ENCODE results near the gene RGR. TPM values are rescaled to one million over a fixed set of nuclear protein-coding genes. Genes with fewer than 3 reads are reported as not detected.
A peak's percentile ranks its signal among the peaks of the same experiment; 100 is the strongest.

The RGR gene
- total and polyA plus RNA-seq, 7 experiments from 2014 or later, result not detected

DNA sequence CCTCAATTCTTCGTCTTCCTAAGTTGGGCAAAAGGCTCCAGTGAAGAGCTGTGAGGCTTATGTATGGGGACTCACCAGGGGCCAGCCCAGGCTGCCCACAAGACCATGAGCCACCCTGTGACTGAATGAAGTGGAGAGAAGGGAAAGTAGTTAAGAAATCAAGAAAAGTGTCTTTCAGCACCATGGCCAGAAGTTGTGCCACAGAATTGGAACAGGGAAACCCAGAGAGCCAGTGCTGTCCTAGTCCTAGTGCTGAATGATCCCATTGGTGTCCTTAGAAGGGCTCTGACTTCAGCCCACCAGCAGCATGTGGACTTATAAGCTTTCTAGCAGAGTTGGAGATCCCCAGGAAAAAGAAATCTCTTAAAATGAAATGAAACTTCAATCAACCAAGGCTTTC is 46.5 kb downstream of the RGR start:
- no peaks in the 10 kb centered on the region for H3K9me3 Mint-ChIP-seq
- CTCF ChIA-PET, result no interaction called here
- Histone ChIP-seq H3K27me3 (ENCODE audit: control insufficient read depth in 2 of 2, insufficient read depth in 2 of 2, low read length in 2 of 2) (no peaks in the 10 kb centered on the region), H3K27ac (ENCODE audit: low read depth, low read length) (no peak overlapping the region), H3K4me3 (ENCODE audit: low read length) (no peak overlapping the region), H3K4me1 (ENCODE audit: control insufficient read depth in 2 of 2, insufficient read depth in 2 of 2, low read length in 2 of 2) (no peaks in the 10 kb centered on the region), H3K9me3 (ENCODE audit: control insufficient read depth in 2 of 3, low read length in 3 of 3) (no peaks in the 10 kb centered on the region), H3K36me3 (ENCODE audit: control insufficient read depth in 2 of 3, insufficient read depth in 3 of 3, low read length in 3 of 3) (no peaks in the 10 kb centered on the region)
- no peaks in the 10 kb centered on the region for H3K36me3 Mint-ChIP-seq
- H3K27me3 Mint-ChIP-seq, result peaks cover 0 to 29% (median 0%) of the 10 kb centered on the region in 5 donors
- no peak overlapping the region for H3K4me3 Mint-ChIP-seq
- POLR2A ChIA-PET, result no interaction called here
- H3K4me1 Mint-ChIP-seq, result peaks cover 0 to 28% (median 0%) of the 10 kb centered on the region in 7 donors
- no peak for DNase-seq
- no peak overlapping the region for H3K27ac Mint-ChIP-seq
- no peak for ATAC-seq
- intact Hi-C loops (cut with micrococcal nuclease), result no loop called here

DNA sequence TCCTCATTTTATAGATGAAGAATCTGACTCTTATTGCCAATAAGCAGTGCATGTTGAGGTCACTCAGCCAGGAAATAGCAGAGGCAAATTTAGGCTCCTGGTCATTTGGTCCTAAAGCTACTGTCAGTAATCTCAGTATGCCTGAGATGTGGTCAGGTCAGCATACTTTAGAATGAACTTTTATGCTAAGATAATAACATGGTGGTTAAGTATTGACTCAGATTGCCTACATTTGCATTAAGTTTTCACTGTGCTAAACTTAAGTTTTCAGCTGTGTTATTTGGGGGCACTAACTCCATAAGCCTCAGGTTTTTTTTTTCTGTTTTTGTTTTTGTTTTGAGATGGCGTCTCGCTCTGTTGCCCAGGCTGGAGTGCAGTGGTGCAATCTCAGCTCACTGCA is 47.6 kb downstream of the RGR start:
- DNase-seq (no peak), ATAC-seq (no peak)
- H3K27ac Mint-ChIP-seq, result no peak overlapping the region
- ChIA-PET POLR2A (no interaction called here), CTCF (interaction anchor here (1.2 kb wide), 1 partner anchor 247 kb away, joined by 4 read pairs; no protein-coding TSS in a partner anchor)
- no peaks in the 10 kb centered on the region for H3K9me3 Mint-ChIP-seq
- H3K27me3 ChIP-seq (ENCODE audit: control insufficient read depth in 2 of 2, insufficient read depth in 2 of 2, low read length in 2 of 2), result no peaks in the 10 kb centered on the region
- no peaks in the 10 kb centered on the region for H3K9me3 ChIP-seq (ENCODE audit: control insufficient read depth in 2 of 3, low read length in 3 of 3)
- H3K4me3 Mint-ChIP-seq, result no peak overlapping the region
- peaks cover 0 to 28% (median 0%) of the 10 kb centered on the region in 7 donors for H3K4me1 Mint-ChIP-seq
- no peak overlapping the region for H3K4me3 ChIP-seq (ENCODE audit: low read length)
- intact Hi-C loops (cut with micrococcal nuclease), result no loop called here
- H3K4me1 ChIP-seq (ENCODE audit: control insufficient read depth in 2 of 2, insufficient read depth in 2 of 2, low read length in 2 of 2), result no peaks in the 10 kb centered on the region
- no peaks in the 10 kb centered on the region for H3K36me3 Mint-ChIP-seq
- H3K36me3 ChIP-seq (ENCODE audit: control insufficient read depth in 2 of 3, insufficient read depth in 3 of 3, low read length in 3 of 3), result peaks cover 0 to 3% (median 0%) of the 10 kb centered on the region in 3 experiments
- no peak overlapping the region for H3K27ac ChIP-seq (ENCODE audit: low read depth, low read length)
- peaks cover 0 to 30% (median 0%) of the 10 kb centered on the region in 5 donors for H3K27me3 Mint-ChIP-seq

DNA sequence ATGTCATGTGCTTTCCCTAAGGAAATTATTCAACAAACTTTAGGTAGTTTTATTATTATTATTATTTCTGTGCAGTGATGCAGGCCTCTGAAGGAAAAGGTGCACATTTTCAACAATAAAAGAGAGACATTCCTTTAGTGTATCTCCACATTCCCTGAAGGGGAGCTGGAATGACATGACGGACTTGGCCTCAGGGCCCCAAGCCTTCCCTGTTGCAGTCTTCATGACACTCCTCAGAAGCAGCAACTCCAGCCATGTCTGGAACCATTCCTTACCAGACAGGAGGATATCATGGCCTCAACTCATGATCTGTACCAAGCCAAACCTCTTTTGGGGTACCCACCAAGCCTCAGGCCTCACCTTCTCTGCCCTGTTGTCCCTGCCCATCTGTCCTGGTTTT is 48.3 kb downstream of the RGR start:
- POLR2A ChIA-PET, result no interaction called here
- CTCF ChIA-PET, result interaction anchor here (1.5 kb wide), 1 partner anchor 244 kb away, joined by 5 read pairs; no protein-coding TSS in a partner anchor

DNA sequence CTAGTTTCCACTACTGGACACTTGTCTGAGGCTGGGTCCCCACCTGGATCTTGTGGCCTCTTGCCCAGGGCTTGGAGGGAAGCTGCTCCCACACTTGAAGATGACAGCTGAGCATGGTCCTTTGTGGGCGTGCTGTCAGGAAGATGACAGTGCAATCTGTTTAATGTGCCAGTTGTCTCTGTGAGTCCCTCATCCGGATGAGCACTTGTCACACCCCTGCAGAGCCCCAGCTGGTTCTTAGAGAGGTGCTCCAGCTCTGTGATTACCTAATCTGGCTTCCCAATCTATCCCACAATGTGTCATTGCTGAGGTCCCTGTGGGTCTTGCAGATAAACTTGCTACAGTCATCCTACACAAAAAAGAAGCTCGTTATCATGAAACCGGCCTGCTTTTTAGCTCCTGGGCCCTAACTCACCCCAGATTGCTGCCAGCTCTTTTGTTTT is 48.7 kb downstream of the RGR start:
- Histone ChIP-seq H3K4me3 (ENCODE audit: low read length) (no peak overlapping the region), H3K4me1 (ENCODE audit: control insufficient read depth in 2 of 2, insufficient read depth in 2 of 2, low read length in 2 of 2) (no peaks in the 10 kb centered on the region), H3K9me3 (ENCODE audit: control insufficient read depth in 2 of 3, low read length in 3 of 3) (no peaks in the 10 kb centered on the region), H3K27me3 (ENCODE audit: control insufficient read depth in 2 of 2, insufficient read depth in 2 of 2, low read length in 2 of 2) (no peaks in the 10 kb centered on the region), H3K36me3 (ENCODE audit: control insufficient read depth in 2 of 3, insufficient read depth in 3 of 3, low read length in 3 of 3) (peaks cover 0 to 3% (median 0%) of the 10 kb centered on the region in 3 experiments), H3K27ac (ENCODE audit: low read depth, low read length) (no peak overlapping the region)
- ChIA-PET CTCF (interaction anchor here (1.5 kb wide), 1 partner anchor 243 kb away, joined by 5 read pairs; no protein-coding TSS in a partner anchor), POLR2A (no interaction called here)
- no peak for DNase-seq
- Mint-ChIP-seq H3K27ac (peak overlapping the region in 1 of 9 donors; percentile 36), H3K36me3 (no peaks in the 10 kb centered on the region), H3K4me1 (peaks cover 0 to 26% (median 0%) of the 10 kb centered on the region in 7 donors), H3K4me3 (peak overlapping the region in 1 of 10 donors; percentile 27), H3K27me3 (peaks cover 0 to 31% (median under 1%) of the 10 kb centered on the region in 5 donors), H3K9me3 (no peaks in the 10 kb centered on the region)
- ATAC-seq, result peak; percentile 22
- intact Hi-C loops (cut with micrococcal nuclease), result loop anchor here in 1 of 2 donors (2.0 kb wide), 1 partner anchor 15 kb away; no protein-coding TSS in a partner anchor

More for the DNA sequence above, 48.3 kb downstream of the RGR start:
- Mint-ChIP-seq H3K4me1 (peaks cover 0 to 28% (median 0%) of the 10 kb centered on the region in 7 donors), H3K36me3 (no peaks in the 10 kb centered on the region), H3K27me3 (peaks cover 0 to 31% (median 2%) of the 10 kb centered on the region in 5 donors), H3K4me3 (peak overlapping the region in 1 of 10 donors; percentile 27), H3K9me3 (no peaks in the 10 kb centered on the region), H3K27ac (peak overlapping the region in 1 of 9 donors; percentile 36)
- ATAC-seq (no peak), DNase-seq (no peak)
- H3K9me3 ChIP-seq (ENCODE audit: control insufficient read depth in 2 of 3, low read length in 3 of 3), result no peaks in the 10 kb centered on the region
- H3K4me3 ChIP-seq (ENCODE audit: low read length), result no peak overlapping the region
- no peaks in the 10 kb centered on the region for H3K4me1 ChIP-seq (ENCODE audit: control insufficient read depth in 2 of 2, insufficient read depth in 2 of 2, low read length in 2 of 2)
- no peak overlapping the region for H3K27ac ChIP-seq (ENCODE audit: low read depth, low read length)
- intact Hi-C loops (cut with micrococcal nuclease), result no loop called here
- peaks cover 0 to 3% (median 0%) of the 10 kb centered on the region in 3 experiments for H3K36me3 ChIP-seq (ENCODE audit: control insufficient read depth in 2 of 3, insufficient read depth in 3 of 3, low read length in 3 of 3)
- H3K27me3 ChIP-seq (ENCODE audit: control insufficient read depth in 2 of 2, insufficient read depth in 2 of 2, low read length in 2 of 2), result no peaks in the 10 kb centered on the region

DNA sequence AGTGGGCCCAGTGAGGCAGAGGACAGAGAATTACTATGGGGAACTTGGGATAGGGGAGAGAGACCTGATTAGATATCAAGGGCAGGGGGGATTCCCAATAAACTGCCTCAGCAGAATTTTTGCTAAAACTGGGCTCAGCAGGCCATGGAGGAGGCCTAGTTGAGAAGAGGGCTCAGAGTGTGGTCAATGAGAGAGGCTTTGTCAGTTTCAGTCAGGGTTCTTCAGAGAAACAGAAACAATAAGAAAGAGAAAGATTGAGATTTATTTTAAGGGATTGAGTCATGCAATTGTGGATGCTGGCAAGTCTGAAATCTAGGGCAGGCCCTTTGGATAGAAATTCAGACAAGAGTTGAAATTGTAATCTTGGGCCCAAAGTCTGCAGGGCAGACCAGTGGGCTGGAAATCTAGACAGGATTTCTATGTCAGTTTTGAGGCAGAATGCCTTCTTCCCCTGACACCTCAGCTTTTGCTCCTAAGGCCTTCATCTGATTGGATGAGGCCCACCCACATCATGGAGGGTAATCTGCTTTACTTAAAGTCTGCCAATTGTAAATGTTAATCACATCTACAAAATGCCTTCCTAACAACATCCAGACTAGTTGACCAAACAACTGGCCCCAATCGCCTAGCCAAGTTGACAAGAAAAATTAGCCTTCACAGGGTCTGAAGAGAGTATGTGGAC is 50.1 kb downstream of the RGR start:
- no peak for DNase-seq
- Mint-ChIP-seq H3K36me3 (no peaks in the 10 kb centered on the region), H3K4me1 (peaks cover 0 to 26% (median 0%) of the 10 kb centered on the region in 7 donors), H3K4me3 (no peak overlapping the region), H3K27ac (peak overlapping the region in 2 of 9 donors; percentile 9 to 30), H3K9me3 (no peaks in the 10 kb centered on the region), H3K27me3 (peaks cover 0 to 25% (median 5%) of the 10 kb centered on the region in 5 donors)
- intact Hi-C loops (cut with micrococcal nuclease), result loop anchor here in 1 of 2 donors (2.0 kb wide), 1 partner anchor 14 kb away; no protein-coding TSS in a partner anchor
- Histone ChIP-seq H3K36me3 (ENCODE audit: control insufficient read depth in 2 of 3, insufficient read depth in 3 of 3, low read length in 3 of 3) (peaks cover 0 to 3% (median 0%) of the 10 kb centered on the region in 3 experiments), H3K4me1 (ENCODE audit: control insufficient read depth in 2 of 2, insufficient read depth in 2 of 2, low read length in 2 of 2) (no peaks in the 10 kb centered on the region), H3K27me3 (ENCODE audit: control insufficient read depth in 2 of 2, insufficient read depth in 2 of 2, low read length in 2 of 2) (no peaks in the 10 kb centered on the region), H3K9me3 (ENCODE audit: control insufficient read depth in 2 of 3, low read length in 3 of 3) (no peaks in the 10 kb centered on the region), H3K4me3 (ENCODE audit: low read length) (no peak overlapping the region), H3K27ac (ENCODE audit: low read depth, low read length) (no peak overlapping the region)
- no peak for ATAC-seq
- ChIA-PET CTCF (no interaction called here), POLR2A (no interaction called here)

DNA sequence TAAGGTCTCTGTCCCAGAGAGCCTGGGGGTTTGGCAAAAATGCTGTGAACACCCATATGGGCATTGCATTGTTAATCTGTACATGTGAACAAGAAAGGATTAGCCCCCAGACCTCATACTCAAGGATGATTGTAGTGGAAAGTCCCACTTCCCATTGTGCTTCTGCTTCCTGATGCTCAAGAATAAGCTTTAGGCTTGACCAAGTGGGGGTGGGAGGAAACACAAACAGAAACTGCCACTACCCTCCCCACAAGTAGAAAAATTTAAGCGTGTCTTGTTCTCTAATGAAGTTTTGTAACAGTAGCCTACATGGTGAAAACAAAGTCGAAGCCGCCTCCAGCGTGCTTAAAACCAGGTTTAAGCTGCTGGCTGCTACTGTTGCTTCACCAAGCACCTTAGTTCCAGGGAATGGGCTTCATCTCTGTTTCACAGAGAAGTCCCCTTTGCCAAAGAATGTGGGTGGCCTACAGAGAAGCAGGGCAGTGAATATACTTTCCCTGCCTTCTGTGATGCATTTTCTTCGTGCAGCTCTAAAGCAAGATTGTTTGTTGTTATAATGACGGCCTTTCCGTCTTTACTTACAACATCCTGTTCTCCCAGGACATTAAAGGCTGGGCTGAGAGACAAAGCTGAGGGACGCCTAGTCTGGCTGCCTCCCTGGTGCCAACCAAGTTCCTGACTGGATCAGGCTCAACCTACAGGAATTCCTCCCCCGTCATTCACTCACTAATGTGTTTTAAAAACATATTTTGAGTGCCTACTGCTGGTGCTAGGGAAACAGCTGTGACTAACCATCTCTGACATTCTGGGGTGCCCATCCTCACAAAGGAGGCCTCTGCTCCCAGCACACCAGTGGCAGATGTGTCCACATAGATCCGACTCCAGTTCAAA is 51.5 kb downstream of the RGR start:
- ATAC-seq (no peak), DNase-seq (no peak)
- no peak overlapping the region for H3K27ac ChIP-seq (ENCODE audit: low read depth, low read length)
- peaks cover 0 to 3% (median 0%) of the 10 kb centered on the region in 3 experiments for H3K36me3 ChIP-seq (ENCODE audit: control insufficient read depth in 2 of 3, insufficient read depth in 3 of 3, low read length in 3 of 3)
- no peaks in the 10 kb centered on the region for H3K36me3 Mint-ChIP-seq
- no peak overlapping the region for H3K4me3 ChIP-seq (ENCODE audit: low read length)
- H3K27me3 ChIP-seq (ENCODE audit: control insufficient read depth in 2 of 2, insufficient read depth in 2 of 2, low read length in 2 of 2), result no peaks in the 10 kb centered on the region
- H3K9me3 ChIP-seq (ENCODE audit: control insufficient read depth in 2 of 3, low read length in 3 of 3), result no peaks in the 10 kb centered on the region
- POLR2A ChIA-PET, result no interaction called here
- CTCF ChIA-PET, result no interaction called here
- no peaks in the 10 kb centered on the region for H3K9me3 Mint-ChIP-seq
- H3K4me1 Mint-ChIP-seq, result peaks cover 0 to 25% (median 0%) of the 10 kb centered on the region in 7 donors
- peaks cover 0 to 19% (median 5%) of the 10 kb centered on the region in 5 donors for H3K27me3 Mint-ChIP-seq
- H3K4me3 Mint-ChIP-seq, result no peak overlapping the region
- no peak overlapping the region for H3K27ac Mint-ChIP-seq
- no peaks in the 10 kb centered on the region for H3K4me1 ChIP-seq (ENCODE audit: control insufficient read depth in 2 of 2, insufficient read depth in 2 of 2, low read length in 2 of 2)
- intact Hi-C loops (cut with micrococcal nuclease), result no loop called here
